Right cardiac atrium (tissue), 5 donors: Measurements from ENCODE around the gene COL23A1. TPM values are rescaled to one million over a fixed set of nuclear protein-coding genes. Genes with fewer than 3 reads are reported as not detected.

Experiments used
- ATAC-seq, 2 donors: fragments of 200-7000 bp; cut with Tn5 transposase; one replicate each; pipeline versions ENCODE4 v1.8.0 to v1.9.1; 2020; ENCODE audit warnings: moderate library complexity in 2 of 2, mild to moderate bottlenecking in 1 of 2
- DNase-seq, 3 donors: peaks; one replicate each; pipeline ENCODE4 v3.0.0-alpha.2; 2020
- H3K27ac ChIP-seq: one replicate; pipeline ENCODE4 v1.5.1; 2013; ENCODE audit warnings: mild to moderate bottlenecking, low read length, control low read depth, moderate library complexity
- H3K27me3 ChIP-seq: one replicate; pipeline ENCODE4 v1.6.1; 2013; ENCODE audit not compliant: control insufficient read depth, insufficient read depth
- H3K4me1 ChIP-seq: one replicate; pipeline ENCODE4 v1.6.1; 2013; ENCODE audit warnings: low read length; ENCODE audit not compliant: control insufficient read depth, insufficient read depth
- H3K4me3 ChIP-seq: one replicate; pipeline ENCODE4 v1.5.1; 2013; ENCODE audit warnings: low read length, control low read depth
- H3K9me3 ChIP-seq: one replicate; pipeline ENCODE4 v1.6.1; 2013; ENCODE audit warnings: low read length; ENCODE audit not compliant: control insufficient read depth
- WGBS: extraction: QIAGEN DNeasy Blood & Tissue Kit; methylation state at CpG from one replicate; pipeline ENCODE4 v1.1.7; 2013; 5-methylcytosine and 5-hydroxymethylcytosine counted together
- intact Hi-C, 4 donors: fragments of 100-400 bp; cut with DNase I; formaldehyde crosslinking; loops; one replicate each; pipeline versions ENCODE4 v1.11.0 to v1.14.0; 2022 to 2023
- polyA plus RNA-seq: library from polyadenylated mRNA; stranded (reverse); fragments of 200-250 nt; gene quantifications from one replicate; pipeline ENCODE4 v1.2.3, GENCODE V29; 2013
- total RNA-seq, 4 donors: library from RNA; stranded (reverse); fragmentation: NEBNext Ultra II Directional; extraction: Animal tissue kit (Norgen Biotek cat#: 25700); gene quantifications; one replicate each; pipeline ENCODE4 v1.2.1, GENCODE V29; 2021
- donor health status: healthy with polysubstance abuse.
- donor health status: DM: no; HTN: yes; CAD: no.
- donor health status: DM: no; HTN: no; CAD: no.
- donor health status: DM: no; HTN: yes; CAD: no; lungs with severe emphysema.
- donor health status: DM: yes; HTN: yes; CAD: no.

COL23A1 gene
- total and polyA plus RNA-seq, 5 donors: 2.5 to 13.6 (median 6.3) TPM

DNA sequence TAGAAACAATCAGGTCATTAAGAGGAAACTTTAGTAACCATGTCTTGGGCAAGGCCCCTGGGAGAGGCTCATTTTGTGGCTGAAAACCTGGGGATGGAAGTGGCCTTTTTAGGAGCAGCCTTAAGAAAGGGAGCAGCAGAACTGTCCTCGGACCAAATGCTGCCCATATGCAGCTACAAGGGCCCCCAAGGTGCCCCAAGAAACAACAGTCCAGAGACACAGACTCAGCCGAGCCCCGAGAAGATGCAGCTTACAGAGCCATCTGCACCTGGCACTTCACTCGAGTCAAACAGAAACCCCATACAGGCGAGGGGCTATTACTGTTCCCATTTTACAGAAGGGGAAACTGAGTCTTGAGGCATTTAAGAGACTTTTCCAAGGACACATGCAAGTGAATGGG, 58.0 kb downstream of the COL23A1 start:
- no peak overlapping the region for H3K27ac ChIP-seq
- no peak overlapping the region for H3K4me3 ChIP-seq
- 88% methylated on average over 5 of the region's 5 CpGs for WGBS
- no peaks in the 10 kb centered on the region for H3K9me3 ChIP-seq
- peaks cover 6% of the 10 kb centered on the region for H3K4me1 ChIP-seq
- DNase-seq (no peak), ATAC-seq (no peak)
- intact Hi-C loops: loop anchor here in 1 of 4 donors (5.0 kb wide), 1 partner anchor 70 kb away; no protein-coding TSS in a partner anchor
- no peaks in the 10 kb centered on the region for H3K27me3 ChIP-seq

DNA sequence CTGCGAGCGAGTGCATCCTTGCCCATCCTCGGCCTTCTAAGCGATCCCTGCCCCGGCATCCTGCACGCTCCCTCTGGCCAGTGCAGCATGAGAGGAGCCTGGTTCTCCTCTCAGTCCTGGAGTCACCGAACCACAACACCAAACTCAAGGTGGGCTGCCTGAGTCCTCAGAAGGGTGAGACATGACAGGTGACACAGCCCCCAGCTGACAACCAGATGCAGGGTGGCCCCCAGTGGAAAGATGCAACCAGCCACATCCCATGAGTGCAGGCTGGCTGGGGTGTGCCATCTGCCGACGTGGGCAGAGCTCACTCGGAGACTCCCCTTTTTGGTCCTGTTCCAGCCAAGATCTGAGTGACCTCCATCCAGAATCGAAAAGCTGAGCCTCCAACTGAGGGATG, 58.4 kb downstream of the COL23A1 start:
- DNase-seq: no peak
- WGBS: 87% methylated on average over 11 of the region's 11 CpGs
- Histone ChIP-seq H3K27me3 (no peaks in the 10 kb centered on the region), H3K4me1 (peaks cover 6% of the 10 kb centered on the region), H3K4me3 (no peak overlapping the region), H3K9me3 (no peaks in the 10 kb centered on the region), H3K27ac (no peak overlapping the region)
- intact Hi-C loops: loop anchor here in 1 of 4 donors (5.0 kb wide), 1 partner anchor 69 kb away; no protein-coding TSS in a partner anchor
- no peak for ATAC-seq

DNA sequence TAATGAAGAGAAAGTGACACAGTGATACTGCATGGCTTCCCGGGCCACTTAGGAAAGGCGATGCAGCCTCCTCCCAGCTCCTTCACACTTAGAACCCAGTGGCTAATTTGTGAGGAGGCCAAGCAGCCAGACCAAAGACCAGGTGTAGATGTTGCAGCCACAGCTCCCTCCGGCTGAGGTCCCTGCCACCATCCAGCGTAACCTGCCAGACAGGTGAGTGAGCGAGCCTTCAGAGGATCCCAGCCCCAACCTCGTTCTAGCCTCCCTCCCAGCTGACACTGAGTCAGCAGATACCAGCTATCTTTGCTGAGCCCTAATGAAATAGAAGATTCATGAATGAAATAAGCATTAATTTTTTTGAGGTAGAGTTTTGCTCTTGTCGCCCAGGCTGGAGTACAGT, 59.7 kb downstream of the COL23A1 start:
- peaks cover 6% of the 10 kb centered on the region for H3K4me1 ChIP-seq
- no peak overlapping the region for H3K4me3 ChIP-seq
- ATAC-seq (no peak), DNase-seq (no peak)
- H3K27me3 ChIP-seq: no peaks in the 10 kb centered on the region
- H3K27ac ChIP-seq: no peak overlapping the region
- WGBS: 87% methylated on average over 7 of the region's 7 CpGs
- no peaks in the 10 kb centered on the region for H3K9me3 ChIP-seq
- intact Hi-C loops: loop anchor here in 1 of 4 donors (5.0 kb wide), 1 partner anchor 68 kb away; no protein-coding TSS in a partner anchor

DNA sequence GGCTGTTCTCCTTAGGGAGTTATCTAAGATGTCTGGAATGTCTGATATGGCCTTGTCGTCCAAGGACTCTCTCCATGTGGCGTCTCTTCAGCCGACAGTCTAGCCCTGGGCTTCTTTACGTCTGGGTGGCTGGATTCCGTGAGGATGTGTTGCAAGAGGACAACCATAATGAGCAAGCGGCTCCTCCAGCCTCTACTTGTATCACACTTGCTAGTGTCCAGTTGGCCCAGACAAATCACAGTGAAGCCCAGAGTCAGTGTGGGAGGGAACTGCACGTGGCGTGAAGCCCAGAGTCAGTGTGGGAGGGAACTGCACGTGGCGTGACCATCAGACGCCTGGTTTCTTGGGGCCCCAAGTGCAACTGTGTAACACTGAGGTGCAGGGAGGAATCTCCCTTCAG, 61.1 kb downstream of the COL23A1 start:
- intact Hi-C loops: no loop called here
- 38% methylated on average over 11 of the region's 11 CpGs for WGBS
- Histone ChIP-seq H3K27ac (no peak overlapping the region), H3K4me3 (no peak overlapping the region), H3K27me3 (no peaks in the 10 kb centered on the region), H3K4me1 (peaks cover 3% of the 10 kb centered on the region), H3K9me3 (no peaks in the 10 kb centered on the region)
- no peak for ATAC-seq
- no peak for DNase-seq

DNA sequence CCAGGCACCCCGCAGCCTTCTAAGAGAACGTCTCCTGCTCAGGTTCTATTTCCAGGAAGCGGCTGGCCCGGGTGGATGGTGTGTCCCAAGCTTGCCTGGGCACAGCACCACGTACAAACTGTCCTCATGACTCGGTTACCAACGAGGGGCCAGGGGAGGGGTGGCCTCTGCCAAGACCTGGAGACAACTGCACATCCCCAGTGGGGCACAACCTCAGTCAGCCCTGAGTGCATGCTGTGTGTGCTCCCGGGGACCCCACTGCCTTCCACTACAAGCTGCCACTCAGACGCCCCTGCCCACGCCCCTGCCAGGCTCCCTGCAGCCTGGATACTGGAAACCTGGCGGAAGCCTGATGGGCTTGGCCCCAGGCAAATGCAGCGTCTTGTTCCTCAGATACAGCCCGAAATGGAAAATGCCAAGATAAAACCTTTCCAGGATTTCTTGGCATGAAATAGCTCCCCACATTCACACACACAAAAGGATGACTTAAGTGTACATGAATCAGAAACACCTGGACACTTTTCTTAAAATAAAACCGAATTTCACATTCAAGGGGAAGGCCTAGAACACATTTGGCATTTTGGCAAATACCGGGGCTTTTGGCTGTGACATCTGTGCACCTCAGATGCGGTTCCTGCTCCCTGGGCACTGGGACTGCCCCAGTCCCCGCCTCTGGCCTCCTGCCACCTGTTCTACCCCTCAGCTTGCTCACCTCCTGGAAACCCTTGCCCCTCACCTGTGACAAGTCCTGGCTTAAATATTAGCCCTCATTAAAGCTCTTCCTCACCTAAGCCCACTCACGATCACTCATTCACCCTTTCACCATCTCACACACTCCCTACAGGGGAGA, 62.5 kb downstream of the COL23A1 start:
- Histone ChIP-seq H3K4me1 (peaks cover 3% of the 10 kb centered on the region), H3K9me3 (no peaks in the 10 kb centered on the region), H3K27me3 (no peaks in the 10 kb centered on the region), H3K27ac (no peak overlapping the region), H3K4me3 (no peak overlapping the region)
- intact Hi-C loops: no loop called here
- WGBS: 54% methylated on average over 18 of the region's 18 CpGs
- ATAC-seq (peak; percentile 86 to 87), DNase-seq (peak; percentile 52 to 81 (median 78))

DNA sequence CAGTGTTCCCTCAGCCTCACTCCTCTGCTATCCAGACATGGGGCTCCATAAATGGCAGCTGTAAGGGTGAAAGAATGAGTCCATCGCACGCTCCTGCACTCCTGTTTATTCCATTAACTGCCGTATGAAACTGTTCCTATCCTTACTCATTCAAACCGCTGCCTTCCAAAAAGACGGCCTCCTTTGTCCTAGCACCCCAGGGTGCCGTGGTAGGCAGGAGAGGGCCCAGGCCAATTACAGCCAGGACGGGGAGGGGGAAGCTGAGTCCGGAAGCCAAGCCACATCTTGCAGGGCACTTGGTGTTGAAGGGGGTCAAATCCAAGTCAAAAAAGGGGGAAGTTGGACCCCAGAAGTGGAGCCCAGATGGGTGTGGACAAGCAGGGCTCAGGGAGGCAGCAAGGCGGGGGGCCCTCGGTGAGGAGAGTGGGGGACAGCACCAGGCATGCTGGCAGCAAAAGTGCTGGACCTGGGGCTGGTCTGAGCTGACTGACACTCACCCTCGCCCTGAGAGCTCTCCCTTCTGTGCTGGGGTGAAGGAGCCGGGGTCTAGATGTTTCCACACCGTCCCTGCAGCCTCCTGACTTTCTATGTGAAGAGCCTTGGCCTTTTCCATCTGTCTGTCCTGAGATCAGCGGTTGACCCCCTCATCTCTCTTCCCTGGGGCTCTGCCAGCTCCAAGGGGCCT, 63.3 kb downstream of the COL23A1 start:
- no peaks in the 10 kb centered on the region for H3K27me3 ChIP-seq
- peak overlapping the region; percentile 7 for H3K27ac ChIP-seq
- no peak overlapping the region for H3K4me3 ChIP-seq
- intact Hi-C loops: no loop called here
- no peak for DNase-seq
- no peaks in the 10 kb centered on the region for H3K9me3 ChIP-seq
- H3K4me1 ChIP-seq: peaks cover 3% of the 10 kb centered on the region
- WGBS: 77% methylated on average over 14 of the region's 14 CpGs
- ATAC-seq: peak; percentile 34 to 38

DNA sequence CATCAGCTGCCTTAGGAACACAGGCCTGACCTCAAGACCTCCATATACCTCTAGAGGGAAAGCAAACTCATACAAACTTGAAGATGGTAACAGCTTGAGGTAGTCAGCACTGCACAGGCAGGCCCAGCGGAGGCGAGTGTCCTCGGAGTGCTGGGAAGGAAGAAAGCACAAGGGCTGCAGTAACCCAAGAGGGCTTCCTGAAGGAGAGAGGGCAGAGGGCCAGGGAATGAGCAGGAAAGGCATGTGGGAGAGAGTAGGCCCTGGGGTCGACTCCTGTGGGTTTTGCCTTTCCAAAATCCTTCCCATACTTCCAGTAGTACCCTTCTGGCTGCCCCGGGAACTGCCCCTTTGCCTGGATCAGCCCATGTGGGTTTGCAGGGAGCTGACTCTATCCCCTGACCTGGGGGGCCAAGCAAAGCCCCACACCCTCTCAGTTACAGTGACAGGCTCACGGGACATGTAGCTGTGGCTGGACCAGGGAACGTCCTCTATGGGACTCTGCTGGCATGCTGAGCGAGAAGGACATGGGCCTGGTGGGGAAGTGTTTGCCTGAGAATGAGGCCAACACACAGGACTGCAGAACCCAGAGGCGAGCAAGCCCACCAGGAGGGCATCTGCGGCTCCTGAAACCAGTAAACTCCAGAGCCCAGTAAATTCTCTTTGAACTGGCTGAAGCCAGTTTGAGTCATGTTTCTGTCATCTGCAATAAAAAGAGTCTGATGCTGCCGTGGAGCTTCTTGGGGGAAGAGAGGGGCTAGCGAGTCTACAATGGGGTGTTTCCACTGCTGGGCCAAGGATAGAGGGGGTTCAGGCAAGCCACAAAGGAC, 64.1 kb downstream of the COL23A1 start:
- WGBS: 83% methylated on average over 12 of the region's 12 CpGs
- Histone ChIP-seq H3K4me1 (peaks cover 3% of the 10 kb centered on the region), H3K27ac (no peak overlapping the region), H3K9me3 (no peaks in the 10 kb centered on the region), H3K27me3 (no peaks in the 10 kb centered on the region), H3K4me3 (no peak overlapping the region)
- ATAC-seq (no peak), DNase-seq (no peak)
- intact Hi-C loops: no loop called here

DNA sequence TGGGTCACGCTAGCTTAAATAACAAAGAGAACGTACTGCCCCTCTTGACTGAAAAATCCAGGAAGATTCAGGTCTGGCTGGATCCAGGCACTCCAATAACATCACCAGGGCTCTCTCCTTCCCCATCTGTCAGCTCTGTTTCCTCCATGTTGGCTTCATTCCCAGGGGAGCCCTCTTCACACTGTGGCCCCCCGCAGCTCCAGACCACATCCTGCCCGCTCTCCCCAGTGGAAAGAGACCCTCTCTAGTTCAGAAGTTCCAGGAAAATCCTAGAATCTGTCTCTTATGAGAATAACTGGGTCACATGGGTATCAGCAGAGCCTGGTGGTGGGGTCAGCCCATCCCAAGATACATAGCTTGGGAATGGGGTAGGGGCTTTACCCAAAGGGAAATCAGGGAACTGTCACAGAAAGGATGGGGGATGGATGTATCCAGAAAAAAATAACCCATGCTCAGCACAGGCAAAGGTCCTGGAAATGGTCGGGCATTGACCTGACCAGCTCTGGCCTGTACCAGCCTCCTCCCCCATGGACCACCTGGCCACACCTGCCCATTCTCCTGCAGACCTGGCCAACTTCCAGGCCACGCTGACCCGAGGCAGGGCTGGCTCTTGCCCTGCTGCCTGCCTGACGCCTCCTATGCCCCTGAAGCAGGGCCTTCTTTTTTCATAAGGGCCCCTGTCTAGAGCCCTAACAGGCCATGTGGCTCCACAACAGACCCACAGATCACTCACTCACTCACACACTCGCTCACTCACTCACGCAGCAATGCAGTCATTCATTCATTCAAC, 65.9 kb downstream of the COL23A1 start:
- Histone ChIP-seq H3K4me3 (no peak overlapping the region), H3K4me1 (peaks cover 3% of the 10 kb centered on the region), H3K27me3 (no peaks in the 10 kb centered on the region), H3K27ac (no peak overlapping the region), H3K9me3 (no peaks in the 10 kb centered on the region)
- ATAC-seq (no peak), DNase-seq (no peak)
- intact Hi-C loops: no loop called here
- 80% methylated on average over 10 of the region's 10 CpGs for WGBS

DNA sequence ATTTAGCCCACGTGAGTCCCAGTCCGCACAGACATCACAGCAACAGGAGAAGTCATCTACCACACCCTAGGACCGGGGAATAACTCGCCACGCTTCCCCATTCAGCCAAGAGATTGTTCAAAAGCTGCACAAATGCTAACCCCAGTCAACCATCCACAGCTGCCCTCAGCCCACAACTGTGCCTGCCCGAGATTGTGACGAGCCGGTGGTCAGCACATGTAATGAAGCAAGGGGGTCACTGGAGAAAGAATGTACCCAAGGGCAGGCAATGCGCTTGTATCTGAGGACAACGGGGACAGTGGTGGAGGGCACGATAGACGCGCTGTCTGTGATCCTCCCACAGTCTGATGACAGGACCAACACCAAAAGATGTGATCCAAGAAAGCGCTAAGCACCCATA, 67.8 kb downstream of the COL23A1 start:
- ATAC-seq (no peak), DNase-seq (no peak)
- H3K9me3 ChIP-seq: no peaks in the 10 kb centered on the region
- intact Hi-C loops: no loop called here
- 94% methylated on average over 14 of the region's 14 CpGs for WGBS
- peaks cover 3% of the 10 kb centered on the region for H3K4me1 ChIP-seq
- no peaks in the 10 kb centered on the region for H3K27me3 ChIP-seq
- no peak overlapping the region for H3K4me3 ChIP-seq
- no peak overlapping the region for H3K27ac ChIP-seq

DNA sequence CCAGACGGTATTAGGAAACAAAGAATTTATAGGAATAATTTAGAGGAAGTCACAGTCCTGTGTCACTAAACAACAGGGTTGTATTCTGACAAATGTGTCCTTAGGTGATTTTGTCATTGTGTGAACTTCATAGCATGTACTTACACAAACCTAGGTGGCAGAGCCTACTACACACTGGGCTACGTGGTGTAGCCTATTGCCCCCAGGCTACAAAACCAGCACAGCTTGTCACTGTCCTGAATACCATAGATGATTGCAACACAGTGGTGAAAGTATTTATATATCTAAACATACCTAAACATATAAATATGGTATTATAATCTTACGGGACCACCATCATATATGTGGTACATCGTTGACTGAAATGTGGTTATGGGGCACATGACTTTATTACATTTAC, 69.3 kb downstream of the COL23A1 start:
- Histone ChIP-seq H3K4me3 (no peak overlapping the region), H3K4me1 (peaks cover 1% of the 10 kb centered on the region), H3K27me3 (no peaks in the 10 kb centered on the region), H3K27ac (no peak overlapping the region), H3K9me3 (no peaks in the 10 kb centered on the region)
- 90% methylated on average over 4 of the region's 4 CpGs for WGBS
- DNase-seq: no peak
- no peak for ATAC-seq
- intact Hi-C loops: no loop called here
